ENCODE data around the gene GRIN2C. TPM values are rescaled to one million over a fixed set of nuclear protein-coding genes. Genes with fewer than 3 reads are reported as not detected.

The GRIN2C gene
- total and polyA plus RNA-seq, 2 donors (not counting 1 experiment from before 2014, with no cell fraction given), result 0.03 TPM; not detected in 1

DNA sequence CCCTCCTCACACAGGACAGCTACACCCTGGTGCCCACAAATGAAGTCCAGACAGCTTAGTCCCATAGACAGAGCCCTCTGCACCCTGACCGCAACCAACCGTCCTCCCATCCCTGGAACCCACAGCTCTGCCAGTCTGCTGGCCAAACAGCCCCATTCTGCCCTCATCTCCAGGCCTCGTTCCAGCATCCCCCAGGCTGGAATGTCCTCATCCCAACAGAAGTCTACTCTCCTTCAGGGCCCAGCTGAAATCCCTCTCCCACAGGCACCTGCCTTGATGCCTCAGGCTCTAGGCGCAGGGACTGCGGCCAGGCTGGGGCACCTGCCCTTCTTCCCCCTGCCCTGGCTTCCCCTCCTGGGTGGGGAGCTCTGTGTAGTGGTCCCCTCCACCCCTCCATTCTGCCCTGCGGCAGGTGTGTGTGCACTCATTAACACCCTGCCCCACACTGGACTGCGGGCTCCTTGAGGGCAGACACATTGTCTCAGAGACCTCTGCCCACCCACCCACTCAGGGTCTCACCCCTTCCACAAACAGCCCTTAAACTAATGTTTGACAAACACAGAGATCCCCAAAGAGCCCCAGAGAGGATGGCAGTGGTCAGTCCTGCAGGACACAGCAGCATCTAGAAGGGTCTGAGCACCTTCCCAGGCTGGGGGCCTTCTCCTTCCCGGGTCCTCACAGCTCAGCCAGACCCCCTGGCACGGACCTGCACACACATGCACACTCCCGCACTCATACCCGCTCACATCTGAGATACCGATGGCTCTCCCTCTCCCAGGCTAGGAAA, 820 bp downstream of the GRIN2C start:
- peaks cover 29 to 32% of the 10 kb centered on the region in 2 donors for H3K4me1 ChIP-seq (ENCODE audit: control insufficient read depth in 2 of 2, insufficient read depth in 2 of 2, low read length in 2 of 2)
- intact Hi-C loops (cut with micrococcal nuclease), result no loop called here
- no peak overlapping the region for H2AFZ ChIP-seq (ENCODE audit: insufficient read depth, low read depth, low read length, poor library complexity, severe bottlenecking)
- ChIA-PET POLR2A (interaction anchor here (0.6 kb wide), 1 partner anchor 66 kb away, joined by 5 read pairs; no protein-coding TSS in a partner anchor), CTCF (interaction anchor here (0.6 to 12.3 kb wide), 8 partner anchors 14 to 477 kb away, joined by 3 to 181 read pairs (median 6); partner anchors contain the start of gene FDXR)
- H3K79me2 ChIP-seq (ENCODE audit: control insufficient read depth, insufficient read depth, low read length), result no peaks in the 10 kb centered on the region
- H3K4me3 ChIP-seq (ENCODE audit: control extremely low read depth in 1 of 5, extremely low read depth in 1 of 5, insufficient read depth in 1 of 5, low read depth in 2 of 5, low read length in 4 of 5), result no peak overlapping the region
- H4K20me1 ChIP-seq (ENCODE audit: control insufficient read depth, insufficient read depth, low read length, poor library complexity, severe bottlenecking), result peaks cover 9% of the 10 kb centered on the region
- H3K27me3 ChIP-seq (replicated peaks in 1 of 4; ENCODE audit: control extremely low read depth in 1 of 4, control insufficient read depth in 3 of 4, insufficient read depth in 4 of 4, low read length in 3 of 4), result peaks cover 0 to 79% (median 33%) of the 10 kb centered on the region in 4 experiments
- peaks cover 0 to 18% (median 0%) of the 10 kb centered on the region in 3 donors for H3K9me3 ChIP-seq (ENCODE audit: control extremely low read depth in 1 of 3, control insufficient read depth in 2 of 3, insufficient read depth in 1 of 3, low read length in 2 of 3)
- no peak for DNase-seq
- no peak overlapping the region for H3K27ac ChIP-seq (ENCODE audit: low read length in 2 of 2)
- H3K36me3 ChIP-seq (replicated peaks in 1 of 2; ENCODE audit: control extremely low read depth in 1 of 2, control insufficient read depth in 1 of 2, extremely low read depth in 1 of 2, insufficient read depth in 2 of 2, low read length in 1 of 2), result no peaks in the 10 kb centered on the region
- Mint-ChIP-seq H3K9me3 (ENCODE audit: insufficient read depth) (no peaks in the 10 kb centered on the region), H3K27me3 (peaks cover 66% of the 10 kb centered on the region), H3K4me1 (peaks cover 24% of the 10 kb centered on the region), H3K4me3 (peak overlapping the region; percentile 72), H3K27ac (peak overlapping the region; percentile 50)
- ATAC-seq (ENCODE audit: low read depth), result no peak
- H3K9ac ChIP-seq (ENCODE audit: low read length), result no peak overlapping the region
- WGBS (ENCODE audit: insufficient coverage), result 59% methylated on average over 10 of the region's 12 CpGs
- H3K4me2 ChIP-seq (replicated peaks; ENCODE audit: low read depth, low read length, poor library complexity, severe bottlenecking), result peak overlapping the region; percentile 80
- TF ChIP-seq EZH2 (IDR thresholded peaks at IDR 0.05; ENCODE audit: borderline replicate concordance, insufficient read depth, low read depth, low read length, poor library complexity, severe bottlenecking), result no peak

DNA sequence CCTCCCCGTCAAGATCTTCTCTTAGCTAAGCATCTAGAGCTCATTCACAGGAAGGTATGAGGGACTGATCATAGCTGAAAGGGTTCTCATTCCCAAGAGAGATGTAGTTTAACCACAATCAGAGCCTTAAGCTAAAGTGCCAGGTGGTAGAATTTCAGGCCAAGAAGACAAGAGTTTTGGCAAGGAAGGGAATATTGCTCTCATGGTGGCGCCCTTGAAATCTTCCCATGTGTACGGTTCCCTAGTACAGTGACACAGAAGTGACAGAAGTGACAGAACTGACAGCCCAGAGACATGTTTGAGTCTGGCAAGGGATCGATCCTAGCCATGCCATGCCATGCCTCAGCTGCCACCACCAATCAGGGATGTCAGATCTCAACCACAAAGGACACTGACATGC, 2.5 kb downstream of the GRIN2C start:
- H3K36me3 ChIP-seq (replicated peaks in 1 of 2; ENCODE audit: control extremely low read depth in 1 of 2, control insufficient read depth in 1 of 2, extremely low read depth in 1 of 2, insufficient read depth in 2 of 2, low read length in 1 of 2), result no peaks in the 10 kb centered on the region
- Mint-ChIP-seq H3K27ac (no peak overlapping the region), H3K27me3 (peaks cover 68% of the 10 kb centered on the region), H3K9me3 (ENCODE audit: insufficient read depth) (no peaks in the 10 kb centered on the region), H3K4me1 (peaks cover 27% of the 10 kb centered on the region), H3K4me3 (no peak overlapping the region)
- peaks cover 0 to 15% (median 0%) of the 10 kb centered on the region in 3 donors for H3K9me3 ChIP-seq (ENCODE audit: control extremely low read depth in 1 of 3, control insufficient read depth in 2 of 3, insufficient read depth in 1 of 3, low read length in 2 of 3)
- H3K27ac ChIP-seq (ENCODE audit: low read length in 2 of 2), result no peak overlapping the region
- DNase-seq, result no peak
- no peak overlapping the region for H2AFZ ChIP-seq (ENCODE audit: insufficient read depth, low read depth, low read length, poor library complexity, severe bottlenecking)
- POLR2A ChIA-PET, result no interaction called here
- WGBS (ENCODE audit: insufficient coverage), result 85% methylated on average over 3 of the region's 4 CpGs
- peaks cover 0 to 79% (median 38%) of the 10 kb centered on the region in 4 experiments for H3K27me3 ChIP-seq (replicated peaks in 1 of 4; ENCODE audit: control extremely low read depth in 1 of 4, control insufficient read depth in 3 of 4, insufficient read depth in 4 of 4, low read length in 3 of 4)
- peaks cover 9% of the 10 kb centered on the region for H4K20me1 ChIP-seq (ENCODE audit: control insufficient read depth, insufficient read depth, low read length, poor library complexity, severe bottlenecking)
- no peak overlapping the region for H3K4me2 ChIP-seq (replicated peaks; ENCODE audit: low read depth, low read length, poor library complexity, severe bottlenecking)
- no peaks in the 10 kb centered on the region for H3K79me2 ChIP-seq (ENCODE audit: control insufficient read depth, insufficient read depth, low read length)
- intact Hi-C loops (cut with micrococcal nuclease), result no loop called here
- no peak for ATAC-seq (ENCODE audit: low read depth)
- H3K4me1 ChIP-seq (ENCODE audit: control insufficient read depth in 2 of 2, insufficient read depth in 2 of 2, low read length in 2 of 2), result peaks cover 31 to 36% of the 10 kb centered on the region in 2 donors
- no peak overlapping the region for H3K4me3 ChIP-seq (ENCODE audit: control extremely low read depth in 1 of 5, extremely low read depth in 1 of 5, insufficient read depth in 1 of 5, low read depth in 2 of 5, low read length in 4 of 5)
- CTCF ChIA-PET, result interaction anchor here (1.3 to 12.3 kb wide), 6 partner anchors 8 to 199 kb away, joined by 3 to 181 read pairs (median 4); no protein-coding TSS in a partner anchor
- H3K9ac ChIP-seq (ENCODE audit: low read length), result no peak overlapping the region
- TF ChIP-seq EZH2 (IDR thresholded peaks at IDR 0.05; ENCODE audit: borderline replicate concordance, insufficient read depth, low read depth, low read length, poor library complexity, severe bottlenecking), result no peak
- TF ChIP-seq, protein P1, sequence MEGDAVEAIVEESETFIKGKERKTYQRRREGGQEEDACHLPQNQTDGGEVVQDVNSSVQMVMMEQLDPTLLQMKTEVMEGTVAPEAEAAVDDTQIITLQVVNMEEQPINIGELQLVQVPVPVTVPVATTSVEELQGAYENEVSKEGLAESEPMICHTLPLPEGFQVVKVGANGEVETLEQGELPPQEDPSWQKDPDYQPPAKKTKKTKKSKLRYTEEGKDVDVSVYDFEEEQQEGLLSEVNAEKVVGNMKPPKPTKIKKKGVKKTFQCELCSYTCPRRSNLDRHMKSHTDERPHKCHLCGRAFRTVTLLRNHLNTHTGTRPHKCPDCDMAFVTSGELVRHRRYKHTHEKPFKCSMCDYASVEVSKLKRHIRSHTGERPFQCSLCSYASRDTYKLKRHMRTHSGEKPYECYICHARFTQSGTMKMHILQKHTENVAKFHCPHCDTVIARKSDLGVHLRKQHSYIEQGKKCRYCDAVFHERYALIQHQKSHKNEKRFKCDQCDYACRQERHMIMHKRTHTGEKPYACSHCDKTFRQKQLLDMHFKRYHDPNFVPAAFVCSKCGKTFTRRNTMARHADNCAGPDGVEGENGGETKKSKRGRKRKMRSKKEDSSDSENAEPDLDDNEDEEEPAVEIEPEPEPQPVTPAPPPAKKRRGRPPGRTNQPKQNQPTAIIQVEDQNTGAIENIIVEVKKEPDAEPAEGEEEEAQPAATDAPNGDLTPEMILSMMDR (IDR thresholded peaks at IDR 0.05), result no peak
